Stromal cell of bone marrow (primary cell): ENCODE measurements around the gene HMCN1.

Experiments
- DNase-seq: peaks from one replicate; pipeline ENCODE4 v3.0.0-alpha.2; 2012; ENCODE audit warnings: low read depth

HMCN1 gene

DNA sequence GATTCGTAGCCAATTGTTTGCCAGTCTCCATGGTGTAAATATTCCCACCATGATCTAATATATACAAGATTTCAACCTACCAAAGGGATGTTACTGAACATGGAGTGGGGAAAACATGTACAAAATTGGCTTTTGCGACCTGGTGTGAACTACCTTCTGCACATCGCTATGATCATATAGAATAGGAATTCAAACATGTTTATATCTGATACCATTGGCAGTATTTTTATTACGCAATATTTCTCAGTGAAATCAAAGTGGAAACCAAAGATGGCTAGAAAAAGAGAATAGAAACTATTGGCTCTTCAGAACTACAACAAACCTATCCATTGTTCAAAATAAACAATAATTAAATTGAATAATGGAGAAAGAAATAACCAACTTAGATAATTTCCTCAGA lies 355.7 kb downstream of the HMCN1 start:
- no peak for DNase-seq

DNA sequence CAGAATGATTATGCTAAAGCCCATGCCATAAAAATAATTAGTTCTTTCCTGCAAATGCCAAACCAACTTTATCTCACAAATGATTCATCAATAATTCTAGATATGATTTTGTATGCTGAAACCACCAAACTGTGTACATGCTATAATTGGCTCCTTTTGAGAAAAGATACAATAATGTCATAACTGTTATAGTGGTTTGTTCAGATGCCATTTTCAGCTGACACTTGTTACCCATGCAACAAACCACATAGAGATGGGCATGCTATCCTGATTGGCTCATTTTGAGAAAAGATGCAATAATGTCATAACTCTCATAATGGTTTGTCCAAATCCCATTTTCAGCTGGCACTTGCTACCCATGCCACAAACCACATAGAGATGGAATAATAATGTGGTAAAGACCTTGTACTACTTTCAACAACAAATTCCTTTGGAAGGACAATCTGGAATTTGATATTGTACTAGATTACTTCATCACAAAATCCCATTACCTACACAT lies 357.1 kb downstream of the HMCN1 start:
- DNase-seq, result no peak

DNA sequence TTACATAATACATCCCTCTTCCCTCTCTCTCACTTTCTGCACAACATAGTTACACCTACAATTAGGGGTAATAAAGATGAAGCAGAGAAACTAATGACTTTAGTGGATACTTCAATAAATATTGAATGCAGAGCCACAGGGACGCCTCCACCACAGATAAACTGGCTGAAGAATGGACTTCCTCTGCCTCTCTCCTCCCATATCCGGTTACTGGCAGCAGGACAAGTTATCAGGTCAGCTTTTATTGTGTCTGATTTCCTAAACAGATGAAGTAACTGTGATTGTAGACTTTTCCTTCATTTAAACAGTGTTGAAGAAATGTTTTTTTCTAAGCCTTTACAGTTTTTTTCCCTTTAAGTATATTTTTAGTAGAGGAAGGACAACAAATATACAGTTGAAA lies 359.2 kb downstream of the HMCN1 start:
- DNase-seq, result no peak

DNA sequence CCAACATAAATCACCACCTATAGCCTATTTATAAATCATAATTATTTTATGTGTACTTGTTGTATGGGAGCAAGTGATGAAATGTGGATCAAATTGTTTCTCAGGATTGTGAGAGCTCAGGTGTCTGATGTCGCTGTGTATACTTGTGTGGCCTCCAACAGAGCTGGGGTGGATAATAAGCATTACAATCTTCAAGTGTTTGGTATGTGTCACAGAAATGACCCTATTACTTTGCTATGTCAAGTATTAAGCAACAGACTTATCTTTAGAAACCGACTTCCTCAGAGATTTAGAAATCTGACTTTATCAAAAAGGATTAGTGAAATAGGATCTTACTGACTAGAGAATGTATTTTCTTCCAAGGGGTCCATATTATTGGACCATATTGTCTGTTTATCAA lies 360.0 kb downstream of the HMCN1 start:
- DNase-seq, result no peak

DNA sequence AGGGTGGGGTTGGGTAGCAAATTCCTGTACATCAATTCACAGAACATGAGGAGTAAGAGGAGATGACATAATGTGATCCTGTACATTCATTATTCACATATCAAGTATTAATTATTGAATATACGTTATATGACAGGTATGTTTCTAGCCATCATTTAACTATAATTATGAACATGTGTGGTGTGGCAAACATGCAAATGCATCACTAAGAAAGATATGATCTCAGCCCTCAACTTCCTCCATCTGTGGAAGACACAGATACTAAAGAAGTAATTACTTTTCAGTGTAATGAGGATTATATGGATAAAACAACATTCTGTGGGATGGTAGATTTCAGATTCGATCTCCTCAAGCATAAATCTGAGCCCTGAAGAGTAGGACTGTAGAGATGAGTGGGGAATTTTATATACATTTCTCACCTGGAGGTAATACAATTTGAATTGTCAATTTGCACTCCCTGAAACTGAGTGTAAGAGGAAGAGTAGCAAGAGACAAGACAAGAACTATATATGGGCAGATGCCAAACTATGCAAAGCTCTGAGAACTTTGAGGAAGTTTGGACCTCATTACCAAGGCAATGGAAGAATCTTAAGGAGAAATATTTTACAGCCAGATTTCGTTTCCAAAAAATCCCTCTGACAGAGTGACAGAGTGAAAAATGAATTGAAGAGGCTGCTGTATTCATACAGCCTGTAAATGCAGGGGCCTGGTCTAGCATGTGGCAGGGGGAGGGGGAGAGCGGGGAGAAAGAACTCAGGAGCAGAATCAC lies 365.3 kb downstream of the HMCN1 start:
- DNase-seq, result no peak

DNA sequence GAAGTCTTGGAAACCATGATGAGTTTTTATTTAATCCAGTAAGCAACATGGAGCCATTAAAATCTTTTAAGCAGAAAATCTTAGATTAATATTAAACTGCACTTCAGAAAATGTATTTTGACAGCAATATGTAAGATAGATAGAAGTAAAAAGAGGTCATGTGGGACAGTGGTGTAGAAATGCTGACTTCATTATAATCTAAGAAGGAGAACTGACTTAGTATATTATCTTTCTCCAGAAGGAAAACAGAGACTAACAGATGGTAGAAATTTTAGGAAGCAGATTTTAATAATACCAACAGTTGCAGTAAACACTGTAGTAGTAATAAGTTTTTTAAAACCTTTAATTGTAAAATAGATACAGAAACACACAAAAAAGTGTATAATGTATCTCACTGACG lies 367.9 kb downstream of the HMCN1 start:
- DNase-seq, result no peak

DNA sequence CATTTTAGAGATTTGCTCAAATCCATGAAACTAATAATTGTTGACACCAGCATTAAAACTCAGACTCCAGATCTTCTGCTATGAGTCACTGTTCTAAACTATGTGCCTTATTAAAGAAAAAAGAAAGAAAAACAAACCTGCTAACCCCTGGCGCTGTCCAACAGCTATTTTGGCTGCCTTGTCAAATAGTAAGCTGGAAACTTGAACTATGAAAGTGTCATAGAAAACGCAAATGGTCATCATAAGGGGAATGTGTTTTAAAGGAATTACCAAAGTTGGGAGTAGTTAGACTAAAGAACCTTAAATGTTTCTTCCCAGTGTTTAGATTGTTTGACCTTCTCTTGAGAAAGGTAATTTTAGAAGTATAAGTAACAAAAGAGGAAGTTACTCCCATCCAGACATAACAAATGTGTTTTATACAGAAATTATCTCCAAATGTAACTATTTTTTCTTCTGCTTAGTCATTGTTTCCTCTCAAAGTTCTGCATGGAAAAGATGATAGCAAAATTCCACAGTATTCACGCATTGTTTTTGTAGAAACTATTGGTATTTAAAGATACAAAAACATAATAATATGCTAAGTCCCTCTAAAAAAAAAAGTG lies 368.5 kb downstream of the HMCN1 start:
- DNase-seq, result peak; percentile 78

DNA sequence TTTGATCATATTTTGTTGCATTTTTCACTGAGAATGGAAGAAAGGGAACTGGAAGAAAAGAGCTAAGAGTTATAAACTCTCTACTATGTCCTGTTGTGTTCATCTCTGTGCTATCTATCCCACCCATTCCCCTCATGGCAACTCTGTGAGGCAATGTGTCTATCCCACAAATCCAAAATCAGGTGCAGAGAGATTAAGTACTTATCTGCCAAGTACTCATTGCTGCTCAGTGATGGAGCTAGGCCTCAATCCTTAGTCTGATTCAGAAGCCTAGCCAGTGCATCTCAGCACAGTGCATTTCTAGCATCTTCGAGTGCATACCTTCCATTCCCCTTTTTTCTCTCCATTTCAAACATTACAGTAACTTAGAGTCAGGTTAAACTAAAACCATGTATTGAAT lies 370.3 kb downstream of the HMCN1 start:
- DNase-seq, result no peak

DNA sequence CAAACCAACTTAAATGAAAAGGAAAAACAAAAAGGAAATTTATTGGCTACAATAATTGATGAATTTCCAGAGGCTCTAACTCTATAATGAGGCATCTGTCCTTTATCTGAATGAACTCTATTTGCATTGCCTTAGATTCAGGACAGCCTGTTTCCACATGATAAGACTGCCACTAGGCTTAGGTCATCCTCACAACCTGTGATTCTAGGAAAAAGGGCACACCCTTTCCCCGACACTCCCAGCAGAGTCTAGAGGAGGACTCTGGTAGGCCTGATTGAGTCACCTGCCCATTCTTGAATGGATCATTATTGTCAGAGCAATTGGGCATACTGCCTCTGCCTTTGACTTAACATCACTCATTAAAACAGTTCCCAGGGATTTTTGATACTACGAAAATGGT lies 378.1 kb downstream of the HMCN1 start:
- DNase-seq, result no peak

DNA sequence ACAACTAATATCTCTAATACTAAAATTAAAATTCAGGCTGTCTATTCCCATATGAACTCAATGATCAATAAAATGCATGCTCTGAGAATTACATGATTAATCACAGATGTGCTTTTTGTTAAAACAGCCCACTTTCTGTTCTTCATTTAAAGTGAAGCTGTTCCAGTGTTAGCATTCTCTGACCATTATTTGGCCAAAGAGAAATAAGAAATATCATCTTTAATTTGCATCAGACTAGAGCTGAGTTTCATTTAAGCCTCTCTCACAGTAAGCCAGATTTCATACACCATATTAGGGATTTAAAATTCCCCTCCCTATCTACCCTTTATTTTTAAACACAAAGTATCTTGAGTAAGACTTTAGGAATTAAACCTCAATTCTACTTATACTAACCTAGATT lies 379.3 kb downstream of the HMCN1 start:
- DNase-seq, result no peak

DNA sequence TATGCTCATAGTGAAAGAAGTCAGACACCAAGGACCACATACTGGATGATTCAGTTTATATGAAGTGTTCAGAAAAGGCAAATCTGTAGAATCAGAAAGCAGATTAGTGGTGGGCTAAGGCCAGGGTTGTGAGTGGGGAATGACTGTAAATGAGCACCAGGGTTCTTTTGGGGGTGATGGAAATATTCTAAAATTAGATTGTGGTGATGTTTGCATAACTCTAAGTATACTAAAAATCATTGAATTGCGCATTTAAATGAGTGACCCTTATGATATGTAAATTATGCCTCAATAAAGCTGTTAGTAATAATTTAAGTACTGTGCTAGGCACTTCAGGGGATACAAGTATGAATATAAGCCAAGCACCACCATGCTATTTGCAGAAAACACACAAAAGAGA lies 384.5 kb downstream of the HMCN1 start:
- no peak for DNase-seq

DNA sequence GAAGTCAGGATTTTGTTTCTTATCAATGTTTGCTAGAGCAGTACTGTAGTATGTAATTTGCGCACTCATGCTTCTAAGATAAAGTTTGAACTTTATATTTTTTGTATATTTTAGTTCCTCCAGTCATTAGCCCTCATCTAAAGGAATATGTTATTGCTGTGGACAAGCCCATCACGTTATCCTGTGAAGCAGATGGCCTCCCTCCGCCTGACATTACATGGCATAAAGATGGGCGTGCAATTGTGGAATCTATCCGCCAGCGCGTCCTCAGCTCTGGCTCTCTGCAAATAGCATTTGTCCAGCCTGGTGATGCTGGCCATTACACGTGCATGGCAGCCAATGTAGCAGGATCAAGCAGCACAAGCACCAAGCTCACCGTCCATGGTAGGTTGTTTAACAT lies 388.6 kb downstream of the HMCN1 start:
- DNase-seq, result no peak

DNA sequence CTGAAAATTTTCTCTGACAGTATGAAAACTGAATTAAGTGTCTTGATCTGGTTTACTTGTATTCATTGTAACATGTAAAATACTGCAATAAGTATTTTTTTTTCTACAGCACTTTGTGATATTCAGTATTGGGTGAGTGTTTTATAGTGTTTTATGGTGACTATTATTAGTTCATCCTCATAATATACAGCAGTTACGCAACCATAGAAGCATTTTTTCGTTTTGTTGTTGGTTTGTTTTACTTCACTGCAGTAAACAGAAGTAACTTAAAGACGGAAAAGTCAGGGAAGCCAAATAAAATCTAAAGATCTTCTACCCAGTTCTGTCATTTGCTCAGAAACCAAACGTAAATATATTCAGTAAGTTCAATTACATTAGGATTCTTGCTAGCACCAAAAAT lies 390.8 kb downstream of the HMCN1 start:
- no peak for DNase-seq

DNA sequence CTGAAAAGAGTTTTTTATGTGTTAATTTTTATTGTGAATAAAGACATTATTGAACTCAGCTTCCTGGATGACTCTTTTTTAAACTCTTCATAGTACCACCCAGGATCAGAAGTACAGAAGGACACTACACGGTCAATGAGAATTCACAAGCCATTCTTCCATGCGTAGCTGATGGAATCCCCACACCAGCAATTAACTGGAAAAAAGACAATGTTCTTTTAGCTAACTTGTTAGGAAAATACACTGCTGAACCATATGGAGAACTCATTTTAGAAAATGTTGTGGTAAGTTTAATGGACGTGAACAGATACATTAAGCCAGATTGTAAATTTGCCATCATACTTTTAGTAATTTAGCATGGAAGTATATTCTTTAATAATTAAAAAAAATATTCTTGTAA lies 391.3 kb downstream of the HMCN1 start:
- DNase-seq, result no peak

DNA sequence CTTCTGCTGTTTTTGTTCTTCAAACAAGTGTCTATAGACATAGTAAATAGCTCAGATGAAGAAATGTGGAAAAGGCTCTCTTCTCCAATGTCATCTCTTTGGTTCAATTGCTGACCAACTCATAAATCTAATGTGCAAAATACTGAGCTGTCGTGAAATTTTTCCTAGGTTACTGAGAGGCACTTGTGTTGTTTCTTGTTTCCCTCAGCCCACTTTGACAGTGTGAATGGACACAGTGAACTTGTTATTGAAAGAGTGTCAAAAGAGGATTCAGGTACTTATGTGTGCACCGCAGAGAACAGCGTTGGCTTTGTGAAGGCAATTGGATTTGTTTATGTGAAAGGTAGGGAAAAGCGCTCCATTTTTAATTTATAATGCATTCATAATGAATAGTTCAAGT lies 395.6 kb downstream of the HMCN1 start:
- DNase-seq, result no peak

DNA sequence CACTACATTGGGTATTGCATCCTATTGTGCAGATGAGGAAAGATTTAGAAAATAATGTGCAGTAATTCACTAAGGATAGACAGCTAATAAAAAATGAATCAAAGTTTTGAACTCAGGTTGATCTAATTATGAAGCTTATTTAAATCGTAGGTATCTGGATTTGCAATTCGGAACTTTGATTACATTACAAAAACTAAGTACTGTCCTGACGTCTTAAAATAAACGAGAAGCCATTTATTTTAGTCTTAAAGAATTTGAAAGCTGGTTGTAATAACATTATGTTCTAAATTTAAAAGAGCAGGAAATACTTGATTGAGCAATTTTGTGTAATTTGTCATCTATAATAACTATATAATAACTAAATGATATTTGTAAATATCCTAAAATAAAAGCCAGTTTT lies 404.9 kb downstream of the HMCN1 start:
- DNase-seq, result no peak

DNA sequence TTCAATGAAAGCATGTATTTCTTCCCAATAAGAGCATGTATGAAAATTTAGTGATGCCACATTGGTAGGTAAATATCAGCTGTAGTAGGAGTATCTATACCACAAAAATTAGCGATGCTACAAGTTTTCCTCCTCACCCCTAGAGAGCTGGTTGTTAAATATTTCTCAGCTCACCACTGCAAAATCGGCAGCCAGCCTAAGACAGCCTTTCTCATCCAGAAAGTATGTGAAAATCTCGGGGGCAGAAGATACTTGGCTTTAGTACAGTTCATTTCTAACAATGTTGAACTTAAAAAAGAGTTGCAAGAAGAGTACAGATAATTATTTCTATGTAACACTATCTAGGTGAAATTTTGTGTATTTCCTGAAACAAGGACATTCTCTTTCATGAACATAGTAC lies 405.5 kb downstream of the HMCN1 start:
- peak; percentile 50 for DNase-seq

DNA sequence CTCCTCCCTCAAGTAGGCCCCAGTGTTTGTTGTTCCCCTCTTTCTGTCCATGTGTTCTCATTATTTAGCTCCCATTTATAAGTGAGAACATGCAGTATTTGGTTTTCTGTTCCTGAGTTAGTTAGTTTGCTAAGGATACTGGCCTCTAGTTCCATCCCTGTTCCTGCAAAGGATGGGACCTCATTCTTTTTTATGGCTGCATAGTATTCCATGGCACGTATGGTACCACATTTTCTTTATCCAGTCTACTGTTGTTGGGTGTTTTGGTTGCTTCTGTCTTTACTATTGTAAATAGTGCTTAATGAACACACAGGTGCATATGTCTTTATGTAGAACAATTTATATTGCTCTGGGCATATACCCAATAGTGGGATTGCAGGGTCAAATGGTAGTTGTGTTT lies 408.0 kb downstream of the HMCN1 start:
- DNase-seq, result no peak

DNA sequence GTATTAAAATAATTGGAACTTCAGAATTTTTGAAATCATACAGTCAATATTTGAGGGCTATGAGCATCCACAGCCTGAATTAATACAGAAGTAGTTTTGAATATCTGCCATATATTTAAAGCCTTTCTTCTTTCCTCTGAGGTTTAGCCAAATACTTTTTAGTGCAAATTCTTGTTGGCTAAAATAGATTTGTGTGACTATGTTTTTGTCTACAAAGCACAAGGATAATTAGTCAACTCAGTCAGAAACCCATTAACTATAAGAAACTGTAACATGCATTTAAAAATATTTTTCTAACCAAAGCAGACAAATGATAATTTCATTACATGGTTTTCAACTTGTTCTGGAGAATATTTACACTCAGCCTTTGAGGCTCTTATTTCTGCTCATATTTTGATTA lies 408.7 kb downstream of the HMCN1 start:
- no peak for DNase-seq

DNA sequence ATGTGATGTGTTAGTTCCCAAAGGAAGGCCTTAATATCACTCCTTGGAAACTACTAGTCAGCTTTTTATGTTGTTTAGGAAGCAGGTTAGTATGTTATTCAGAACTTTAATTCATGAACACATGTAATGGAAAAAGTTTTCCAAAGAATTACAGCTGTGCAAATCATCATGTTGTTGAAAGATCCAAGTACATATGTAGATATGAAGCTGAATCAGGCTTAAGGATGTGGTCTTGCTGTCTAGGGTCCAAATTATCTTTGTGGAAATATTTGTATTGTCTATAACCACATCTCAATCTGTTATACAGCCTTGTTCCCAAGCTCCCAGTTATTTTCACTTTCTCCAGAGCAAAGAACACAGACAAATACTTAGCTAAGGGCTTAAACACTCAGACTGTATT lies 409.3 kb downstream of the HMCN1 start:
- no peak for DNase-seq

DNA sequence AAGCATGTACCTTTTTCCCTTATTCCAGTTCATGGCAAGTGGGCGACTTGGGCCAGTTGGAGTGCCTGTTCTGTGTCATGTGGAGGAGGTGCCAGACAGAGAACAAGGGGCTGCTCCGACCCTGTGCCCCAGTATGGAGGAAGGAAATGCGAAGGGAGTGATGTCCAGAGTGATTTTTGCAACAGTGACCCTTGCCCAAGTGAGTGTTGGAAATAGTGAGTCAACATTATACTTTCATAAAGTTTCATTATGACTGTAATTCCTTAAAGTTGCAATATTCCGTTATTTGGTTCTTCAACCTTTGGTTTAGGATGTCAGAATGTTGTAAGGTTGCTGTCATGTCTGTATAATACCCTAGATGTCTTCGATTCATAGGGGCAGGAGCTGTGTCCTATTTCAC lies 410.3 kb downstream of the HMCN1 start:
- DNase-seq, result no peak

DNA sequence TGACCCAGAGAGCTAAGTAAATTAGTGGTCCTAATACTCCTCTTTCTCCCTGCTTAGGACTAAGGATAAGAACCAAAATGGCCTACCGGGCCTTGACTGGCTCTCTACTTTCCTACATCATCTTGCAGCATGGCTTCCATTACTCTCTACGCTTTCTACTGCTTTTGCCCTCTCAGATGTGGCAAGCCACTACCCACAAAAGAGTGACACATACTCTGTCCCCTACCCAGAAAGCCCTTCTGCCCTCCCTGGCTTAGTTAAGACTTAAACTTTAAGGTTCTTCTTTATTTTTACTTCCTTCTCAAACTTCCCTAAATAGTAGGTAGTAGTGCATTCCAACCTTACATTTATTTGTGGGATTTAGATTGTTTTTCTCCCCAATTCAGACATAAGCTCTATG lies 412.8 kb downstream of the HMCN1 start:
- no peak for DNase-seq

DNA sequence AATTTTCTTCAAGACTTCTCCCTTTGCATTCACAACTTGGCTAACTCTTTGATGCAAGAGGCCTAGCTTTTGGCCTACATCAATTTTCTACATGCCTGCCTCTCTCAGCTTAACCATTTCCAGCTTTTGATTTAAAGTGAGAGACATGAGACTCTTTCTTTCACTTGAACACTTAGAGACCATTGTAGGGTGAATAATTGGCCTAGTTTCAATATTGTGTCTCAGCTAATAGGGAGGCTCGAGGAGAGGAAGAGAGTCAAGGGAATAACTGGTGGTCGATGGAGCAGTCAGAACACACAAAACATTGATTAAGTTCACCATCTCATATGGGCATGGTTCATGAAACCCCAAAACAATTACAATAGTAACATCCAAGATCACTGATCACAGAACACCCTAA lies 415.4 kb downstream of the HMCN1 start:
- no peak for DNase-seq

DNA sequence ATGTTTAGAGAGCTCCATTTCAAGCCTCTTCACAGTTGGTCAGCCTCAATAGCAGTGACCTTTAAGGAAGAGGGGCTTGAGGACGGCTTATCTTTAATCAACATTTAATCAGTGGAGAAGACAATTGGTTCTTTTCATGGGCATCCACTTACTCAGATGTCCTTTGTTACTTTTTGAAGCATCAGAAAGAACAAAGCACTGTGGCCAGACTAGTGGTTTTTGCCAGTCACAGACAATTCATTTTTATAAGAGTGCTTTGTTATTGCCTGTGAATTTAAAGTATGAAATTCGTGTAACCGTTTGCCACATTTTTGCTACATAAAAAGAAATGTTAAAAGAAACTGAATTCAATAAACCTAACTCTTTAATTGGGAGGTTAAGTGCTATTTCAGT lies 418.0 kb downstream of the HMCN1 start:
- DNase-seq, result no peak
